Stimulated activated CD8-positive, alpha-beta memory T cell treated with anti-CD3 and anti-CD28 coated beads, Interleukin-12 subunit alpha, Interleukin-12 subunit beta, amount 100 ng/mL, for 1 hour (primary cell): Measurements from ENCODE around the gene GATC.
A peak's percentile ranks its signal among the peaks of the same experiment; 100 is the strongest.
"Not testable (repeated sequence)": the region's sequence is repeated elsewhere in the genome, so short reads cannot be mapped to it uniquely, and the experiment has no call there.

ENCODE experiments used
- DNase-seq: peaks from one replicate; pipeline ENCODE4 v3.0.0-alpha.2; 2020; ENCODE audit warnings: low read depth

Gene GATC

DNA sequence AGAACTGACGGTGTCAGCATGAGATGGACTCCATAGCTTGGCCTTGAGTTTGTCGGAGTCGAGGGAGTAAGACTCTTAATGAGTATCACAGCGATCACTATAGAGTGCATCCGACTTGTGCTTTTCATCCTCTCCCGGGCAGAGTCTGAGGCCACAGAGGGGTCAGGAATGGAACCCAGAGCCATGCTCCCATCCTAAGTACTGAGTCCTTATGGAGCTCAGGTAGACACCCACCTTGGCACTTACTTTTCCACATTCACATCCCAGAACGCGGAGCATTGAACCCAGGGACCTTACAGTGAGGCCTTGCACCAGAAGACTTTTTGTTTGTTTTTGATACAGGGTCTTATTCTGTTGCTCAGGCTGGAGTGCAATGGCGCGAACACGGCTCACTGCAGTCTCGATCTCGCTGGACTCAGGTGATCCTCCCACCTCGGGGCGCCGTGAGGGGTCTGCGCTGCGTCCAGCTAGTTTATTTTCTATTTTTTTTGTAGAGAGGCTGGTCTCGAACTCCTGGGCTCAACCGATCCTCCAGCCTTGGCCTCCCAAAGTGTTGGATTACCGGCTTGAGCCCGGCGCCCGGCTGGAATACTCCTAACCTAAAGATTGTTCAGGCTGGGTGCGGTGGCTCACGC lies 24.0 kb downstream of the GATC start:
- no peak for DNase-seq

DNA sequence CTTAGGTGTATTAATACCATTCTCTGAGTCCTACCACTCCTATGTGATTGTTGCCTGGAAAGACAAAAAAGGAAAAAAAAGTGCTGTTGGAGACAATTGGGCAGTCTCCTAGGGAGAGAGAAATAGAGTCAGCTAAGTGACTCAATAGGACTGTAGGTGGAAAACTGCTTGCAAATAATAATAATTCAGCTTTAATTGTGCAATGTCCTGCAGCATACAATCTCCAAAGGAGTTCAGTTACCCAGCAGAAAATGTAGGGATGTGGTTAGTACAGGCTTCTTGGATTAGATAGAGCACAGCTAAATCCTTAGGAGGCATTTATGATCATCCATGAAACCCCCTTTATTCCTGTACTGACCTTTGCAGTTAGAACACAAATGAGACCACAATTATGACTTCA lies 26.3 kb downstream of the GATC start:
- no peak for DNase-seq

DNA sequence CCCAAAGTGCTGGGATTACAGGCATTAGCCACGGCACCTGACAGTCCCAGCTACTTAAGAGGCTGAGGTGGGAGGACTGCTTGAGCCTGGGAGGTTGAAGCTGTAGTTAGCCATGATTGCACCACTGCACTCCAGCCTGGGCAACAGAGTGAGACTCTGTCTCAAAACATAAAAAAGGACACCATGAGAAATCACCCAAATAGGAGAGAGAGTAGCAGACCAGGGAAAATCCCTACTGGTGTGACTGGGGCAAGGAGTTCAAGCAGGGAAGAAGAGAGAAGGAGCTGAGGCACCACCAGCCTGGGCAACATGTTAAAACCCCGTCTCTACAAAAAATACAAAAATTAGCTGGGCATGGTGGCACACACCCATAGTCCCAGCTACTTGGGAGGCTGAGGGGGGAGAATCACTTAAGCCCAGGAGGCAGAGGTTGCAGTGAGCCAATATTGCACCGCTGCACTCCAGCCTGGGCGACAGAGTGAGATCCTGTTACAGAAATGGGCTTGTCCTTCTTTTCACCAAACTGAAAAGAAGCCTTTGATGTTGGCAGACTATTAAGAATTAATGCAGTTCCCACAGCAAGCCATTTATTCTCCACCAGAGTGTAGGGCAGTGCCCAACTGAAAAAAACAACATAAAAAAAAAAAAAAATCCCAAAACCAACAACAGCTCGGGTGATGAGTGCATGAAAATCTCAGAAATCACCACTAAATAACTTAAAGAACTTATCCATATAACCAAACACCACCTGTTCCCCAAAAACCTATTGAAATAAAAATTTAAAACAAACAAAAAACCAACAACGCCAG lies 27.8 kb downstream of the GATC start:
- no peak for DNase-seq

DNA sequence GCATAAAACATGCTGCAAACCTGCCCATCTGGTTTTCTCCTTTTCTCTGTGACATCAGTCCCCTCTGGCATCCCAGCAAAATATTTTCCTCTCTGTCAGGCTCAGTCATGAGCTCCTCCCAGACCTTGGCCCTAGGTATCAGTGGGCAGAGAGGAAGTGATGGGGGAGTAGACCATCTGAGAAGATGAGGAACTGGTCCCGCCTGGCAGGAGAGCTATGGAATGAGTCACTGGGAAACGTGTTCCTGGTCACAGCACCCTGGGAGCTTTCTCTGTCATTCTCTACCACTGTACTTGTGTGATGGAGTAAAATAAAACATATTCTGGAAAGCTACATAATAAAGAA lies 28.3 kb downstream of the GATC start:
- no peak for DNase-seq

DNA sequence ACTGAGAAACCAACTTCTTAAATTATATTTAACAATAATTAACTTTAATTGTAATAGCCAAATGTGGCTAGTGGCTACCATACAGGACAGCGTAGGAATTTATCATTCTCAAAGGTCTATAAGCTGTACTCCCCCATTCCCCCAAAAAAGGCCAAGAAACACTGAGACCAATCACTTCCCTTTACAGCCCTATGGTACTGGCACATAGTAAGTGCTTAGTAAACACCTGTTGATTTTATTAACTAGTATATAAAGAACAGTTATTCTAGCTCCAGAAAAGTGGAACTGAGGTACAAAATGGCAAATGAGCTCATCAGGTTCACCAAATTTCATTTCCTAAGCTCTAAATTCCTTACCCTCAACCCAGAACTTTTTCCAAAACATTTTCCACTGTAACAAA lies 29.4 kb downstream of the GATC start:
- no peak for DNase-seq

DNA sequence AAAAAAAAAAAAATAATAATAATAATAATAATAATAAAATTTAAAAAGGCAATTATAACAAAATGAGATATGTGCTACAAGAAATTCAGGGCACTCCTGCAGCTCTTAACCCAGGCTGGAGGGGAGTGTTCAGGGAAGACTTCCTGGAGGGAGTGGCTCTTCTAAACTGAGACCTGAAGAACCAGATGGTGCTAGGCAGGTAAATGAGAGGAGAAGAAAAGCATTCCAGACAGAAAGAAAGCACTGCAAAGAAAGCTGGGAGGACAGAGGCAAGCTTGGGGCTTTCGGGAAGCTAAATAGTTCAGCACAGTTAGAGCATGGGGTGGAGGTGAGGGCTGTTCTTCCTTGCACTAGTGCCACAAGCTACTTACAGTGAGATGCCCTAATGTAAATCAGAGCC lies 33.2 kb downstream of the GATC start:
- DNase-seq: no peak

DNA sequence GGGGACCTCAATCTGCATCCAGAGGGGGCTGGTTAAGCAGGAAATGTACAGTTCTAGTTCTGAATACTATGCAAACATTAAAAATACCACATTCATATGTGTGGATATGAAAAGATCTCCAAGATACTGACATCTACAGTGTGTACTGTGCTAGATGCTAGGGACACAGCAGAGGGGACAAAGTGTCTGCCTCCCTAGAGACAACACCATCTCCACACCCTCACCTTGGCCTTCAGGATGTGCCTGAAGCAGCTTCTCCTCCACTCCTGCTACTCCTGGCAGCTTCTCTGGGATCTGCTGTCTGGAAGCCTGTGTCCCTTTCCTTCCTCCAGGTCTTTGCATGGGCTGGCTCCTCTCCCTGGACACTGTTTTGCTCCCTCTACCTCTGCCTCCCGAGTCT lies 34.0 kb downstream of the GATC start:
- no peak for DNase-seq

DNA sequence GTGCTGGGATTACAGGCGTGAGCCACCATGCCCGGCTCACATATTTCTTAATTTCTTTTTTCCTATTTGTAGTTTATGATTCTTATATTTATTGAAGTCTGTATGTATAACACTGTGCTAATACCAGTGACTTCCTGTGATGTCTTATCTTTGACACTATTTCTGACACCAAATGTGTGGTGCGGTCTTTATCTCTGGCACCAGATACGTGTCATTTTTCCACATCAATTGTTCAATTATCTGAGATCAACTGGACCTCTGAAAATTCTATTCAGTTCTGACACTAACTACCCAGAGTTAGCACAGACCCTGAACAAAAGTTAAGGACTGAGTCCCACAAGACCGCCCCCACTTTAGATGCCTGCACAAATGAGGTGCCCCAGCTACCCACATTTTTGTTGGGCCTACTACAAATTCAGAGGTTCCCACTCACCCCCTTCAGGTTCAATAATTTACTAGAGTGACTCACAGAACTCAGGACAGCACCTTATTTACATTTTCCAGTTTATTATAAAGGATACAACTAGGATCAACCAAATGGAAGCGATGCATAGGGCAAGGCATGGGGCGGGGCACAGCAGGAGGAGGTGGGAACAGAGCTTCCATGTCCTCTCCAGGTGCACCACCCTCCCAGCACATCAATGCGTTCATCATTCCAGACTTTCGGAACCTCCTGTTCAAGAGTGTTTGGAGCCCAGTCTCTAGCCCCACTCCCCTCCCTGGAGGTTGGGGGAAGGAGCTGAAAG lies 35.0 kb downstream of the GATC start:
- no peak for DNase-seq

DNA sequence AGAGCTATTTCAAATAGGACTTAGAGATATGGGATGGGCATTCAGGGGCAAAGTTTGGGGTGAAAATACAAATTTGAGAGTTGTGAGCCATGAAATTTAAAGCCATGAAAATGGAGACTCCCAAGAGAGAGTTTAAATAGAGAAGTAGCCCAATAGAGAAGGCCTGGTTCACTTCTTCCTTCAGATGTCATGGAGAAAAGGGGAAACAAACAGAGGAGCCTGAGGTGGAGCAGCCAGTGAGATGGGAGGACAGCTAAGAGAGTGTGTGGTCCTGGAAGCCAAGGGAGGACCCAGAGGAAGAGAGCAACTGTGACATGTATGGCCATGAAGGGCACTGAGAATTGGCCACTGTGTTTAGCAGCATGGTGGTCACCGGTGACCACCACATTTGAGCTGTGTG lies 37.4 kb downstream of the GATC start:
- no peak for DNase-seq

DNA sequence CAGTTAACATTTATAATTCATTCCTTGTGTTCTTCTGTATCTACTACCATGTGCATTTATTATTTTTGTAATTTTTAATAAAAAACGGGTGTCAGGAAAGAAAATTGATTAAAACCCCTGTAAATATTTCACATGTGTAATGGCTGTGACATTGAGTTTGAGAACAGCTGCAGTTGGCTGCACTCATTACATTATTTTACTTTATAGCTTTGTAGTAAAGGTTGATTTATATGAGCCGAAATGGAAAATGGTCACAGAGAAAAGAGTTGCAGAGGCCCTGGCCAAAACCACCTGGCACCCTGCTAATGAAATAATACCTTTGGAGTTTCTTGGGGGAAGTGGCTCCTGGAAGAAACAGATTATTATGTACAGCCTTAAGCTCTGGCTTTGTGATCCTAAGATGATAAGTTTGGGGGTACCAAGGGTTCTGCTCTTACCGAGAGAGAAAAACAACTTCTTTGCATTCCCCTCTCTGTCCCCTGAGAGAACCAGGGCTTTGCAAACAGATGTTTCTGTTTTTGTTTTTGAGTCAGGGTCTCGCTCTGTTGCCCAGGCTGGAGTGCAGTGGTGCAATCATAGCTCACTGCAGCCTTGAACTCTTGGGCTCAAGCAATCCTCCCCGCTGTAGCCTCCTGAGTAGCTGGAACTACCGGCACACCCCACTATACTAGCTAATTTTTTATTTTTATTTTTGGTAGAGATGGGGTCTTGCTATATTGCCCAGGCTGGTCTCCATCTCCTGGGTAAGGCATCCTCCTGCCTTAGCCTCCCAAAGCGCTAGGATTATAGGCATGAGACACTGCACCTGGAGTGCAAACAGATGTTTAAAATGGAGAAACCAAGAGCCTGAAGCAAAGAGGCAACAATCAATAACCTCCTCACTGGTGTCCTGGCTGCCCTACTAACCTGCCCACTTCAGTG lies 40.0 kb downstream of the GATC start:
- DNase-seq: no peak

DNA sequence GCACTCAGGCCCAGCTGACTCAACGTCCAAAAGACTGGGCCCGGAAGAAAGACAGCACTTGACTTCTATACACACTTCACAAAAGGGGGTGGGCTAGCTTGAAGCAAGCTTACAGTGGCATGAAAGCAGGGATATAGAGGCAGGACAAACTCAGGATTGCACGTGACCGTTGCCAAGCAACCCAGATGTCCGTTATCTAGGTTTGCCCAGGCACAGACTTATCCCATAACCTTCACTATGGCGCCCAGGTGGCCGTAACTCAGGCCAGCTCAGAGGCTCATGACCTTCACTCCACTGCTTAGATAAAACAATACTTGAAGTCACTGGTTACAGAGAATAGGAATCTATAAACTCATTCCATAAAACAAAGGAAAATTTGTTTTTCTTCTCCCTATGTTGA lies 41.3 kb downstream of the GATC start:
- not testable (repeated sequence) for DNase-seq

DNA sequence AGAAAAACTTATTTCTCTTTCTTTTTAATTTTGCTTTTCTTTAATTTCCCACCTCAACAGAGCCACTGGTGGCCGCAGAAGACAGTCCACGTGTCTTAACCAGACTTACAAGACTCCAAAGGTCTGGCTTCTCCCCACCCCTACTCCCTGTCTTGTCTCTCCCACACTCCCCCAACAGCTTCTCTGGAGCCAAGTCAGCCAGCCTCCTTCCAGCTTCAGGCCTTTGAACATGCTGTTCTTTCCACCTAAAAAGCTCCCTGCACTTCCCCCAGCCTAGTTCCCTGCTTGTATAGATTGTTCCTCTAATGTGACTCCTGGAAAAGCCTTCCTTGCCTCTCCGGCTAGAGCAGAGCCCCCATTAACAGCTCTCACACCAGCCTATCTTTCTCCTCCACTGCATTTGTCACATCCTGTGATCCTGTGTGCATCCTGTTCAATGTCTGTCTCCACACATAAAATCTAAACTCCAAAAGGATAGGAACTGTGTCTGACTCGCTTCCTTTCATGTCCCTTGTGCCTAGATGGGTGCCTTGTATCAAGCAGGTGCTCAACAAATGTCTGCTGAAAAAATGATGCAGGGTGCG lies 41.9 kb downstream of the GATC start:
- no peak for DNase-seq

DNA sequence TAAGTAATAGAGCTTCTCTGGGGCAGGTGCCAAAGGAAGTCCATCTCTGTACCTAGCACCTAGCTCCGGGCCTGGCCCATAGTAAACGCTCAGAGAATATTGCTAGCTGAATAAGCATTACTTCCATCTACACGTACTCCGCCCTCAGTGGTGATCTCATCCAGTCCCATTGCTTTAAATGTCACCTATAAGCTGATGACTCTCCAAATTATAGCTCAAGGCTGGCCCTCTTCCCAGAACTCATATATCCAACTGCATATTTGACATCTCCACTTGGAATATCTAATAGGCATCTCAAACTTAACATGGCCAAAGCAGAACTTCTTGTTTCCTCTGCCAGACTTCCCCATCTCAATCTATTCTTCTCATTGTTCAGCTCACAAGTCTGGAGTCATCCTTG lies 42.8 kb downstream of the GATC start:
- DNase-seq: no peak

DNA sequence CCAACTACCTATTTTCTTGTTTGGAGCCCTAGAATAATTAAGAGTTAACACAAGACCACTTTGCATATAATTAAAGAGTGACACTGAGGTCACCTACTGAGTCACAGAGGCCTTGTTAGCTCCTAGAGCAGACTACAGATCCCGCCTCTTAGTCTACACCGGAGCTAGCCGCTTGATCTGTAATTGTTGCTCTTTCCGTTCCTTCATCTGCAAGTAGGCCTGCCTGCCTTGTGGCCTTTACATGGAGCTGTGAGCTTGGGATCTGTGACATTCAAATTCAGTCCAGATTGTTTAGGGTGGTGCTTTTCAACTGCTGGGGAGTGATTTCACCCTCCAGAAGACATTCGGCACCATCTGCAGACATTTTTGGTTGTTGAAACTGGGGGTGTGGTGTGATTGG lies 44.1 kb downstream of the GATC start:
- no peak for DNase-seq

DNA sequence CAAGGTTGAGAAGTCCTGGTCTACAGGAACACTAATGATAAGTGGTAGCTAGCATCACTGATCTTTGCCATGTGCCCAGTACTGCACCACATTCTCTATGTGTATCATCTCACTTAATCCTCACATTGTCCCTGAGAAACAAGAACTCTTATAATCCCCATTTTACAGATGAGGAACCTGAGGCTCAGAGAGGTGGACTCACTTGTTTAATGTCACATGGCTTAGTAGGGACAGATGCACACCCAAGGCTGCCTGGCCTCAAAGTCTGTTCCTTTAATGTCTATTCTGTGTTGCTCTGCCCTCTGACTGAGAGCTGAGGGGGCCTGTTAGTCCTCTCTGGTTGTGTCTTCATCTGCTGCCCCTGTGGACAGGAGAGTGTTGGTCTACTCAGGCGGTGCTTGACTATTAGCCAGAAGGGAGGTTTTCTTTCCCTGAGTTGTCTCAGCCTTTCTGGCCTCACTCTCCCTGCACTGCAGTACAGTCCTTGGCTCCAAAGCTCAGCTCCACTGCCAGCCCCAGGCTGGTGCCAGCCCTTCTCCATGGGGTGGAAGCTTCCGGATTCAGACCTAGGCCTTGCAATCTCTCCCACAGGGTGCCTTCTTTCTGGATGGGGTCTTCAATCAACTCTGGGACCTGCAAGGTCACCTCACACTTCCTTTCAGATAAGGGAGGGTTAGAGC lies 44.7 kb downstream of the GATC start:
- no peak for DNase-seq

DNA sequence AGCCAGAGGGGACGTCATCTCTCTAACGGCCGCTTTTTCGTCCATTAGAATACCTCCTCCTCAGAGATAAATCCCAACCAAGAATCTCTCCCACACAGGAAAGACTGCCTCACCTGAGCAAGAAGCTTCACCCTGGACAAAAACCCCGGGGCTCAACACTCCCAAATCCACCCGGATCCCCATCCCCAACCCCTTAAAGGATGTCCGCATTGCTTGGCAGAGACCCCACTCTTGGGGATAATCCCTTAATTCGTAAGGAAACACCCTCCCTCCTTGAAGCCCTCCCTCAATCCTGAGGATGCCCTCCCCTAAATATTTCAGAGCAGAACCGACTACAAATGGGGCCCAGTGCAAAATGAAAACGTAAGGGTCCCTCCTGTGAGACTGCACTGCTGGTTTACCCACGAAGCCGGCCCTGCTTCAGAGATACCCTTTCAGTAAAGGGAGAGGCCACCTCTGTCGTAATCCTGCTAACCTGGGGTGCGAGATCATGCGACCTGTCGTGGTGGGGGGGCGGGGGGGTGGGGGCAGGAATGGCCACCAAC lies 49.0 kb downstream of the GATC start:
- no peak for DNase-seq

DNA sequence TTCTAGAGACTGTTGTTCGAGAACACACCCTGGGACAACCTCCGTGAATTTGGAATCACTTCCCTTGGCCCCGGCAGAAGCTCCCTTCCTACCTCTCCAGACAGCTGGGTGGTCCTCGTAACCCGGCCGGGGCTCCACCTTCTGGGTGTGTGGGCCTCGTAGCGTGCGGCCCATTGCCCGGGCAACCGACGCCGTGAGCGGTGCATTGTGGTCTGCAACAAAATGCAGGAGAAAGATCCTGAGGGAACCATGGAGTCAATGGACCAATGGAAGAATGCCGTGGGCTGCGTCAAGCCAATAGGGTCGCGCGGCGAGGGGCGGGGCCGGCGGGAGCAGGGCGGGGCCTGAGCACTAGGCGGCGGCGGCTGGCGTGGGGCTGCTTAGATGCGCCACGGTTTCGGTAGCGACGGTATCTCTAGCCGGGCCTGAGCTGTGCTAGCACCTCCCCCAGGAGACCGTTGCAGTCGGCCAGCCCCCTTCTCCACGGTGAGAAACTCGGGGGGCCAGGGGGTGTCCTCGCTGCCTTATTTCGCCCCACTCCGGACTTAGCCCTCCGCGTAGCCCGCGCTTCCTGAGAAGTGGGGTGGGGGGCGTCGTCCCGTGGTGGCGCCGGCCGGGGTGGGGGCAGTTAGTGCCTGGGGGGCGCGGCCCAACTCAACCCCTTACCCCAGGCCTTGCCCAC lies 49.6 kb downstream of the GATC start, which contains the start of gene DYNLL1:
Gene DYNLL1, plus strand, starts transcription at position 383 of the 682 bp plus-strand sequence. CDS start 309 bp downstream, outside the sequence.
- DNase-seq: peak; percentile 94

DNA sequence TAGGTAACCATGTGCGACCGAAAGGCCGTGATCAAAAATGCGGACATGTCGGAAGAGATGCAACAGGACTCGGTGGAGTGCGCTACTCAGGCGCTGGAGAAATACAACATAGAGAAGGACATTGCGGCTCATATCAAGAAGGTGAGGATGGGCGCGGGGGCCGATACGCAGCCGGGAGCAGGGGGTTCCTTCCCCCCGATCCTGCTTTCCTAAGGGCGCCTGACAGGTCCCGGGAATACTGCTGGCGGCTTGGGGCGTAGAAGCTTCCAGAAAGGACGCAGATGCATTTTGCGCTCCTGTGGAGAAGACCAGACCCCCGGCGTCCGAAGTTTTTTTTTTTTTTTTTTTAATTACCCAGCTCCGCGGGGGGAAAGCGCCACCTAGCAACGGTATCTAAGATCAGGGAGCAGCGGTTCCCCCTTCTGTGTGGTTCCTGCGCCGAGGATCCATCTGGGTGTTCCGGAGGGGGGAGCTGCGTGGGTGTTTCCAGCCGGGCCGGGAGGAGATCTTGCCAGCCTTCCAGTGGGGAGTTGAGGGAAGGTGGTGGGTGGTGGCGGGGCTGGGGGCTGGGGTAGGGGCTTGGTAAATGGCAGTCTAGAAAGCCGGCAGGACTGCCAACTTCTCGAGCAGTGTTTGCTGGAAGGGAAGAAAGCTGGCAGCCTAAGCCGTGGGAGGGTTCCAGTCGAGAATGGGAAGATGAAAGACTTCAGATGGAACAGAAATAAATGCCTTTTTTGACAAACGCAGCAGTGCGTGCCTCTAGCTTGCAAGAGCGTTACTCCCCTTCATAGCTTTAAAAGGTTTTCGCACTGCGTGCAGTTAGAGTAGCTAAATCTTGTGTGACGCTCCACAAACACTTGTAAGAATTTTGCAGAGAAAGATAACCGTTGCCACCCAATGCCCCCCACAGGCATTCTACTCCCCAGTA lies 50.4 kb downstream of the GATC start:
- DNase-seq: peak; percentile 33

DNA sequence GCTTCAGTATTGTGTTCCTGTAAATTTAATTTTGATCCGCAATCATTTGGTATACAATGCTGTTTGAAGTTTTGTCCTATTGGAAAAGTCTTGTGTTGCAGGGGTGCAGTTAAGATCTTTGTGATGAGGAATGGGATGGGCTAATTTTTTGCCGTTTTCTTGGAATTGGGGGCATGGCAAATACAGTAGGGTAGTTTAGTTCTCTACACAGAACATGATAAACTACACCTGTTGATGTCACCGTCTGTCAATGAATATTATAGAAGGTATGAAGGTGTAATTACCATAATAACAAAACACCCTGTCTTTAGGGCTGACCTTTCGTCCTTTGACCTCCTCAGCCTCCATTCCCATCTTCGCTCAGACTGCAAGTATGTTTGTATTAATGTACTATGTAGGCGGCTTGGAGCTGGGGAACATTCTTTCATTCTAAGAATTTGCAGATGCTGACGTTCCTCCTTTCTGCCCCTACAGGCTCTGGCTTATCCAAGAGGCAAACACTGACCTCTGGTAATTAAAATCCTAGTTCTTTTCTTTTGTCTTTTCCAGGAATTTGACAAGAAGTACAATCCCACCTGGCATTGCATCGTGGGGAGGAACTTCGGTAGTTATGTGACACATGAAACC lies 51.4 kb downstream of the GATC start:
- DNase-seq: no peak
